ENCODE data around the gene MBNL2.

The MBNL2 gene

GRCh38 chr13:97235549-97236231 lies 13.6 kb downstream of the MBNL2 start:
- no peak for DNase-seq

GRCh38 chr13:97237388-97237787 lies 15.3 kb downstream of the MBNL2 start:
- DNase-seq = no peak

GRCh38 chr13:97238432-97238831 lies 16.3 kb downstream of the MBNL2 start:
- DNase-seq = no peak

GRCh38 chr13:97238883-97239282 lies 16.8 kb downstream of the MBNL2 start:
- DNase-seq = no peak

GRCh38 chr13:97239306-97239705 lies 17.2 kb downstream of the MBNL2 start:
- DNase-seq = no peak

GRCh38 chr13:97239943-97240787 lies 18.0 kb downstream of the MBNL2 start:
- DNase-seq = no peak

- DNase-seq = no peak
These were observed 18.9 kb downstream of the MBNL2 start for GRCh38 chr13:97240788-97241734.

- no peak for DNase-seq
These were observed 19.6 kb downstream of the MBNL2 start for GRCh38 chr13:97241761-97242160.

GRCh38 chr13:97242755-97243497 lies 20.8 kb downstream of the MBNL2 start:
- DNase-seq = no peak

GRCh38 chr13:97243915-97244781 lies 22.0 kb downstream of the MBNL2 start:
- DNase-seq = no peak

- no peak for DNase-seq
These were observed 22.9 kb downstream of the MBNL2 start for GRCh38 chr13:97245011-97245410.

GRCh38 chr13:97246596-97247158 lies 24.5 kb downstream of the MBNL2 start:
- no peak for DNase-seq

GRCh38 chr13:97248243-97248642 lies 26.1 kb downstream of the MBNL2 start:
- DNase-seq = no peak

- no peak for DNase-seq
These were observed 27.1 kb downstream of the MBNL2 start for GRCh38 chr13:97249093-97249795.

- DNase-seq = no peak
These were observed 27.8 kb downstream of the MBNL2 start for GRCh38 chr13:97249796-97250495.

- no peak for DNase-seq
These were observed 28.4 kb downstream of the MBNL2 start for GRCh38 chr13:97250560-97250959.

GRCh38 chr13:97252735-97253134 lies 30.6 kb downstream of the MBNL2 start:
- DNase-seq = no peak

- DNase-seq = no peak
These were observed 31.6 kb downstream of the MBNL2 start for GRCh38 chr13:97253581-97254293.

- DNase-seq = no peak
These were observed 32.7 kb downstream of the MBNL2 start for GRCh38 chr13:97254816-97255215.

Measured in SIG-M5 (cell line).